ENCODE measurements around the gene TM7SF2.

Gene TM7SF2

DNA sequence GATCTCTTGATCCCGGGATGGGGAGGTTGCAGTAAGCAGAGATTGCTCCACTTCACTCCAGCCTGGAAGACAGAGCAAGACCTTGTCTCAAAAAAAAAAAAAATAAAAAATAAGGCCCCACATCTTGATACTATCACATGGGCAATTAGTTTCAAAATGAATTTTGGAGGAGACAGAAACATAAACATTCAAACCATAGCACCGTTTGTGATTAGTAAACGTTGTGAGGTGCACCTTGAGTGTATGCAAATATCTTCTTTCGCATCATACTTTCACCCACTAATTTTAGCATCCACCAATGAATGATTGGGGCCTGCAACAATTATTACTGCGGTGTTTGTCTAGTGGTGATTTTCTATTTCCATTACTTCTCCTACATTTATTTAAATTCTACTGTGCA, 47.3 kb downstream of the TM7SF2 start:
- H3K36me3 ChIP-seq (ENCODE audit: insufficient read depth, low read length), result no peaks in the 10 kb centered on the region
- H3K27me3 ChIP-seq (ENCODE audit: insufficient read depth, low read length), result no peaks in the 10 kb centered on the region
- H3K9ac ChIP-seq (ENCODE audit: low read length), result no peak overlapping the region
- no peaks in the 10 kb centered on the region for H3F3A ChIP-seq (ENCODE audit: insufficient read depth, low read length)
- no peak overlapping the region for H3K27ac ChIP-seq (ENCODE audit: low read depth, low read length, poor library complexity, severe bottlenecking)
- no peak overlapping the region for H3K4me2 ChIP-seq (ENCODE audit: low read length)
- H2AFZ ChIP-seq (ENCODE audit: low read length), result no peak overlapping the region
- H3K4me1 ChIP-seq (ENCODE audit: insufficient read depth, low read length, severe bottlenecking), result peaks cover 8% of the 10 kb centered on the region
- H3K9me3 ChIP-seq (ENCODE audit: low read length), result no peaks in the 10 kb centered on the region
- no peak overlapping the region for H3K4me3 ChIP-seq (ENCODE audit: low read depth, low read length, poor library complexity, severe bottlenecking)
- TF ChIP-seq EZH2 (IDR thresholded peaks at IDR 0.05; ENCODE audit: borderline replicate concordance, low read length), result no peak
- TF ChIP-seq, protein P1, sequence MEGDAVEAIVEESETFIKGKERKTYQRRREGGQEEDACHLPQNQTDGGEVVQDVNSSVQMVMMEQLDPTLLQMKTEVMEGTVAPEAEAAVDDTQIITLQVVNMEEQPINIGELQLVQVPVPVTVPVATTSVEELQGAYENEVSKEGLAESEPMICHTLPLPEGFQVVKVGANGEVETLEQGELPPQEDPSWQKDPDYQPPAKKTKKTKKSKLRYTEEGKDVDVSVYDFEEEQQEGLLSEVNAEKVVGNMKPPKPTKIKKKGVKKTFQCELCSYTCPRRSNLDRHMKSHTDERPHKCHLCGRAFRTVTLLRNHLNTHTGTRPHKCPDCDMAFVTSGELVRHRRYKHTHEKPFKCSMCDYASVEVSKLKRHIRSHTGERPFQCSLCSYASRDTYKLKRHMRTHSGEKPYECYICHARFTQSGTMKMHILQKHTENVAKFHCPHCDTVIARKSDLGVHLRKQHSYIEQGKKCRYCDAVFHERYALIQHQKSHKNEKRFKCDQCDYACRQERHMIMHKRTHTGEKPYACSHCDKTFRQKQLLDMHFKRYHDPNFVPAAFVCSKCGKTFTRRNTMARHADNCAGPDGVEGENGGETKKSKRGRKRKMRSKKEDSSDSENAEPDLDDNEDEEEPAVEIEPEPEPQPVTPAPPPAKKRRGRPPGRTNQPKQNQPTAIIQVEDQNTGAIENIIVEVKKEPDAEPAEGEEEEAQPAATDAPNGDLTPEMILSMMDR (IDR thresholded peaks at IDR 0.05; ENCODE audit: low read length), result no peak
- H4K20me1 ChIP-seq (ENCODE audit: insufficient read depth, low read length), result no peaks in the 10 kb centered on the region
- H3K79me2 ChIP-seq (ENCODE audit: insufficient read depth, low read length), result no peaks in the 10 kb centered on the region
- no peaks in the 10 kb centered on the region for H3K9me2 ChIP-seq (ENCODE audit: low read depth, low read length)

DNA sequence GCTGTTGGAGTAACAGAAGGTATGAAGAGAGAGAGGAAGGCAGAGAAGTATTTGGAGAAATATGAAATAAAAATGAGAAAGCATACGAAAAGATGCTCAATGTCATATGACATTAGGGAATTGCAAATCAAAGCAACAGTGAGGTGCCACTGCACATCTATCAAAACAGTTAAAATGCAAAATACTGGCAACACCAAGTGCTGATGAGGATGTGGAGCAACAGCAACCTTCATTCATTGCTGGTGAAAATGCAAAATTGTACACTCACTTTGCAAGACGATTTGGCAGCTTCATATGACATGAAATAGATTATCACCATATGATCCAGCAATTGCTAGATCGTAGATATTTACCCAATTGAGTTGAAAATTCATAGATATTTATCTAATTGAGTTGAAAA, 49.0 kb downstream of the TM7SF2 start:
- no peaks in the 10 kb centered on the region for H3F3A ChIP-seq (ENCODE audit: insufficient read depth, low read length)
- peaks cover 8% of the 10 kb centered on the region for H3K4me1 ChIP-seq (ENCODE audit: insufficient read depth, low read length, severe bottlenecking)
- no peak overlapping the region for H2AFZ ChIP-seq (ENCODE audit: low read length)
- no peaks in the 10 kb centered on the region for H3K36me3 ChIP-seq (ENCODE audit: insufficient read depth, low read length)
- H3K27me3 ChIP-seq (ENCODE audit: insufficient read depth, low read length), result no peaks in the 10 kb centered on the region
- no peaks in the 10 kb centered on the region for H3K79me2 ChIP-seq (ENCODE audit: insufficient read depth, low read length)
- no peak overlapping the region for H3K4me3 ChIP-seq (ENCODE audit: low read depth, low read length, poor library complexity, severe bottlenecking)
- no peak overlapping the region for H3K27ac ChIP-seq (ENCODE audit: low read depth, low read length, poor library complexity, severe bottlenecking)
- TF ChIP-seq, protein P1 (IDR thresholded peaks at IDR 0.05; ENCODE audit: low read length), result no peak
- no peak for TF ChIP-seq EZH2 (IDR thresholded peaks at IDR 0.05; ENCODE audit: borderline replicate concordance, low read length)
- no peak overlapping the region for H3K9ac ChIP-seq (ENCODE audit: low read length)
- no peak overlapping the region for H3K4me2 ChIP-seq (ENCODE audit: low read length)
- no peaks in the 10 kb centered on the region for H4K20me1 ChIP-seq (ENCODE audit: insufficient read depth, low read length)
- H3K9me3 ChIP-seq (ENCODE audit: low read length), result no peaks in the 10 kb centered on the region
- no peaks in the 10 kb centered on the region for H3K9me2 ChIP-seq (ENCODE audit: low read depth, low read length)

DNA sequence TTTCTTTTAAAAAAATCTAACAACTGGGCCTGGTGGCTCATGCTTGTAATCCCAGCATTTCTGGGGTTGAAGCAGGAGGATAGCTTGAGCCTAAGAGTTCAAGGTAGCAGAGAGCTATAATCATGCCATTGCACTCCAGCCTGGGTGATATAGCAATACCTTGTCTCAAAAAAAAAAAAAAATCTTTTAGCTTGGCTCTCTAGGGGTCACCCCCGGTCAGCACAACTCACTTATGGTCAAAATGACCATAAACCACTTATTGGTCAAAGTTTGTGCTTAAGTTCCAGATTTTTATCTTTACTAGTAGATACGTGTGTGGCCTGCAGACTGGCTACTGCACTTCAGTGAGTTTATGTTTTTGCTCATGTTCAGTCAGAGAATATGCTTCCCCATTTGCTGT, 52.0 kb downstream of the TM7SF2 start:
- Histone ChIP-seq H3K4me2 (ENCODE audit: low read length) (no peak overlapping the region), H3K27me3 (ENCODE audit: insufficient read depth, low read length) (no peaks in the 10 kb centered on the region), H3K4me1 (ENCODE audit: insufficient read depth, low read length, severe bottlenecking) (peaks cover 18% of the 10 kb centered on the region), H3K9me2 (ENCODE audit: low read depth, low read length) (no peaks in the 10 kb centered on the region), H3F3A (ENCODE audit: insufficient read depth, low read length) (no peaks in the 10 kb centered on the region), H3K4me3 (ENCODE audit: low read depth, low read length, poor library complexity, severe bottlenecking) (no peak overlapping the region), H3K36me3 (ENCODE audit: insufficient read depth, low read length) (no peaks in the 10 kb centered on the region), H3K9ac (ENCODE audit: low read length) (no peak overlapping the region), H3K27ac (ENCODE audit: low read depth, low read length, poor library complexity, severe bottlenecking) (no peak overlapping the region), H2AFZ (ENCODE audit: low read length) (no peak overlapping the region), H4K20me1 (ENCODE audit: insufficient read depth, low read length) (no peaks in the 10 kb centered on the region), H3K9me3 (ENCODE audit: low read length) (no peaks in the 10 kb centered on the region), H3K79me2 (ENCODE audit: insufficient read depth, low read length) (no peaks in the 10 kb centered on the region)
- TF ChIP-seq, protein P1 (IDR thresholded peaks at IDR 0.05; ENCODE audit: low read length), result no peak
- no peak for TF ChIP-seq EZH2 (IDR thresholded peaks at IDR 0.05; ENCODE audit: borderline replicate concordance, low read length)

Measured in OCI-LY1 (cell line).